Measurements from ENCODE around the gene ECEL1.

The ECEL1 gene

DNA sequence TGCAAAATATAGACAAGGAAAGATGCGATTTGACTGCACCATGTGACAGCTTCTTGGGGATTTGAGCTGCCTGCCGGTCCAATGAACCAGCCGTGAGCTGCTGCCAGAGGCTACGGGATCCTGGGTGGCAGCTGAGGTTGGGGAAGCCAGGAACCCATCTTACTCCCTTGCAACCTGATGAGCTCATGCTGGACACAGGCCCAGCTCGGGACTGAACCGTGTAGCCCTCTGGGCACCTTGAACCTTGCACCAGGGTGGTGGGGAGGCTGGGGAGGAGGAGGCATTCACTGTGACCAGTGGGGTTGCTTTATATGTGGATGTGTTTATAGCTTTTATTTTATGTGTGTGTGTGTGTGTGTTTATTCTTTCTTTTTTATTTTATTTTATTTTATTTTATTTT, 22.6 kb downstream of the ECEL1 start:
- DNase-seq (no peak), ATAC-seq (ENCODE audit: insufficient read depth, low read depth) (no peak)
- TF ChIP-seq EZH2 (IDR thresholded peaks at IDR 0.05; ENCODE audit: borderline replicate concordance, low read depth, low read length, severe bottlenecking): no peak
- TF ChIP-seq, protein P1, sequence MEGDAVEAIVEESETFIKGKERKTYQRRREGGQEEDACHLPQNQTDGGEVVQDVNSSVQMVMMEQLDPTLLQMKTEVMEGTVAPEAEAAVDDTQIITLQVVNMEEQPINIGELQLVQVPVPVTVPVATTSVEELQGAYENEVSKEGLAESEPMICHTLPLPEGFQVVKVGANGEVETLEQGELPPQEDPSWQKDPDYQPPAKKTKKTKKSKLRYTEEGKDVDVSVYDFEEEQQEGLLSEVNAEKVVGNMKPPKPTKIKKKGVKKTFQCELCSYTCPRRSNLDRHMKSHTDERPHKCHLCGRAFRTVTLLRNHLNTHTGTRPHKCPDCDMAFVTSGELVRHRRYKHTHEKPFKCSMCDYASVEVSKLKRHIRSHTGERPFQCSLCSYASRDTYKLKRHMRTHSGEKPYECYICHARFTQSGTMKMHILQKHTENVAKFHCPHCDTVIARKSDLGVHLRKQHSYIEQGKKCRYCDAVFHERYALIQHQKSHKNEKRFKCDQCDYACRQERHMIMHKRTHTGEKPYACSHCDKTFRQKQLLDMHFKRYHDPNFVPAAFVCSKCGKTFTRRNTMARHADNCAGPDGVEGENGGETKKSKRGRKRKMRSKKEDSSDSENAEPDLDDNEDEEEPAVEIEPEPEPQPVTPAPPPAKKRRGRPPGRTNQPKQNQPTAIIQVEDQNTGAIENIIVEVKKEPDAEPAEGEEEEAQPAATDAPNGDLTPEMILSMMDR (IDR thresholded peaks at IDR 0.05; ENCODE audit: borderline replicate concordance, extremely low read depth, low read length, poor library complexity, severe bottlenecking): no peak
- Histone ChIP-seq H4K20me1 (ENCODE audit: insufficient read depth, low read length) (no peaks in the 10 kb centered on the region), H3K79me2 (ENCODE audit: insufficient read depth, low read length) (no peaks in the 10 kb centered on the region), H3K4me2 (ENCODE audit: insufficient read depth, low read length) (no peak overlapping the region), H3K4me1 (ENCODE audit: insufficient read depth, low read length) (no peaks in the 10 kb centered on the region), H3K9ac (ENCODE audit: low read depth, low read length) (no peak overlapping the region), H3K4me3 (ENCODE audit: low read depth in 1 of 2, low read length in 2 of 2) (no peak overlapping the region), H2AFZ (ENCODE audit: low read depth, low read length) (no peak overlapping the region), H3K9me3 (ENCODE audit: insufficient read depth, low read length, severe bottlenecking) (no peaks in the 10 kb centered on the region), H3K27me3 (ENCODE audit: insufficient read depth, low read length, poor library complexity) (no peaks in the 10 kb centered on the region), H3K27ac (ENCODE audit: low read length) (no peak overlapping the region), H3K36me3 (ENCODE audit: insufficient read depth, low read length) (no peaks in the 10 kb centered on the region)

DNA sequence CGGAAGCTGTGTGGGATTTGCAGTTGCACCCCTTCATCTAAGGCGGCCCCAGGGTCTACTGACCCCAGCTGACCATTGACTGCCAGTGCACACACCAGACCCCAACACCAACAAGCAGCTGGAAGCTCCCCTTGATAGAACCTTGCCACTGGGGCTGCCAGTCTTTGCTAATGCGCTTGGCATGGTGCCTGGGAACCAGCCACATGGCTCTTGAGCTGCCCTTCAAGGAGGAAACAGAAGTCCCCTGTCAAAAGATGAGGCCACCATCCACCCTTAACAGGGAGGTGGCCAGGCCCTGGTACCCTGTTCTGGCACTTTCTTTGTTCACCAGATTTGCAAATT, 23.1 kb downstream of the ECEL1 start:
- TF ChIP-seq, protein P1 (IDR thresholded peaks at IDR 0.05; ENCODE audit: borderline replicate concordance, extremely low read depth, low read length, poor library complexity, severe bottlenecking): no peak
- TF ChIP-seq EZH2 (IDR thresholded peaks at IDR 0.05; ENCODE audit: borderline replicate concordance, low read depth, low read length, severe bottlenecking): no peak
- no peak overlapping the region for H2AFZ ChIP-seq (ENCODE audit: low read depth, low read length)

DNA sequence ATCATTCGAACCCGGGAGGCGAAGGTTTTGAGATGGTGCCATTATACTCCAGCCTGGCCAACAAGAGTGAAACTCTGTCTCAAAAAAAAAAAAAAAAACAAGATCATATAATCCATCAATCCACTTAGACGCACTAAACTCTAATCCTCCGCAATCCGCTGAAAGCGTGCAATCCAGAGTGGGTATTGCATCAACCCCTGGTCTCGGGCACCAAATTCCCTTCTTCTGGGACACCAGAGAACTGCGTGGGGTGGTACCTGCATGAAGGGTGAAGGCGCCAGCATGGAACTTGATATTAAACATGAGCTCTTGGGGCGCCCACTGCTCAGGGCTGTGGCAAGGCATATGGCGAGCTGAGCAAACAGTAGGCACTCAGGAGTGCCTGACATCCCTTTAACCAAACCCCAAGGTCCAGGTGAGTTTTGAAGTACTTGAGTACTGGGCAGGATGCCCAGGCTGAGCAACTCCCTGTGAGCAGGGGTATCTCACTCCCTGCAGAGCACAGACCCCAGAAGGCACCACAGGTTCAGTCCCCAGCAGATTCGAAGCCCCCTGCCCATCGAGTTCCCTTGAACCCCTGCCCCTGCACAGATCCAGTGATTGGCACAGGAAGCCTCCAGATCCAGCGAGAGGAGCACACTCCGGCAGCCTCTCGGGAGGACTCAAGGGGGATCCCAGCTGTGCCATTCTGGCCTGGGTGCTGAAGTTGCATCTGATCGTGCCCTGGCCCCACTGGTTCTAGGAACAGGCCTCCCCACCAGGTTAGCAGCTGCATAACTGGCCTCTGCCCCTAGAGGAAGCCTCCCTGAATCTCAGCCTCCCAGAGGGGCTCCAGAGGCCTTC, 23.7 kb downstream of the ECEL1 start:
- Histone ChIP-seq H3K4me2 (ENCODE audit: insufficient read depth, low read length) (no peak overlapping the region), H3K36me3 (ENCODE audit: insufficient read depth, low read length) (no peaks in the 10 kb centered on the region), H3K79me2 (ENCODE audit: insufficient read depth, low read length) (no peaks in the 10 kb centered on the region), H3K4me1 (ENCODE audit: insufficient read depth, low read length) (no peaks in the 10 kb centered on the region), H3K9me3 (ENCODE audit: insufficient read depth, low read length, severe bottlenecking) (no peaks in the 10 kb centered on the region), H3K9ac (ENCODE audit: low read depth, low read length) (no peak overlapping the region), H3K27me3 (ENCODE audit: insufficient read depth, low read length, poor library complexity) (no peaks in the 10 kb centered on the region), H4K20me1 (ENCODE audit: insufficient read depth, low read length) (no peaks in the 10 kb centered on the region), H2AFZ (ENCODE audit: low read depth, low read length) (no peak overlapping the region), H3K27ac (ENCODE audit: low read length) (no peak overlapping the region), H3K4me3 (ENCODE audit: low read depth in 1 of 2, low read length in 2 of 2) (no peak overlapping the region)
- ATAC-seq (ENCODE audit: insufficient read depth, low read depth) (no peak), DNase-seq (no peak)
- no peak for TF ChIP-seq EZH2 (IDR thresholded peaks at IDR 0.05; ENCODE audit: borderline replicate concordance, low read depth, low read length, severe bottlenecking)
- TF ChIP-seq, protein P1 (IDR thresholded peaks at IDR 0.05; ENCODE audit: borderline replicate concordance, extremely low read depth, low read length, poor library complexity, severe bottlenecking): no peak

More for the DNA sequence above, 23.1 kb downstream of the ECEL1 start:
- ATAC-seq (ENCODE audit: insufficient read depth, low read depth): no peak
- Histone ChIP-seq H3K4me3 (ENCODE audit: low read depth in 1 of 2, low read length in 2 of 2) (no peak overlapping the region), H4K20me1 (ENCODE audit: insufficient read depth, low read length) (no peaks in the 10 kb centered on the region), H3K27ac (ENCODE audit: low read length) (no peak overlapping the region), H3K79me2 (ENCODE audit: insufficient read depth, low read length) (no peaks in the 10 kb centered on the region), H3K27me3 (ENCODE audit: insufficient read depth, low read length, poor library complexity) (no peaks in the 10 kb centered on the region), H3K4me2 (ENCODE audit: insufficient read depth, low read length) (no peak overlapping the region), H3K9ac (ENCODE audit: low read depth, low read length) (no peak overlapping the region), H3K36me3 (ENCODE audit: insufficient read depth, low read length) (no peaks in the 10 kb centered on the region), H3K4me1 (ENCODE audit: insufficient read depth, low read length) (no peaks in the 10 kb centered on the region), H3K9me3 (ENCODE audit: insufficient read depth, low read length, severe bottlenecking) (no peaks in the 10 kb centered on the region)
- no peak for DNase-seq

Measured in DND-41 (cell line).